ENCODE results near the gene BCKDK. TPM values are rescaled to one million over a fixed set of nuclear protein-coding genes. Genes with fewer than 3 reads are reported as not detected.
A peak's percentile ranks its signal among the peaks of the same experiment; 100 is the strongest.

BCKDK gene
- total RNA-seq, 1 donor from 2014 or later, result 44.9 TPM

GRCh38 chr16:31094088-31094423, 14.1 kb upstream of the BCKDK start:
- Mint-ChIP-seq H3K36me3 (ENCODE audit: low read depth, unreplicated experiment) (peaks cover 4% of the 10 kb centered on the region), H3K4me3 (ENCODE audit: unreplicated experiment) (peak overlapping the region; percentile 98), H3K27ac (ENCODE audit: unreplicated experiment) (peak overlapping the region; percentile 85), H3K4me1 (ENCODE audit: low read depth, unreplicated experiment) (peaks cover 10% of the 10 kb centered on the region), H3K27me3 (ENCODE audit: low read depth, unreplicated experiment) (no peaks in the 10 kb centered on the region), H3K9me3 (ENCODE audit: unreplicated experiment) (no peaks in the 10 kb centered on the region)
- Histone ChIP-seq H4K20me1 (ENCODE audit: insufficient read depth, low read length) (peaks cover 15% of the 10 kb centered on the region), H3K79me2 (ENCODE audit: insufficient read depth, low read length) (peaks cover 41% of the 10 kb centered on the region), H3K4me3 (ENCODE audit: insufficient read depth, low read depth, low read length) (peak overlapping the region; percentile 93), H3K27me3 (ENCODE audit: insufficient read depth, low read length) (no peaks in the 10 kb centered on the region), H3K9me3 (ENCODE audit: insufficient read depth, low read depth, low read length) (no peaks in the 10 kb centered on the region), H3K36me3 (ENCODE audit: insufficient read depth, low read length) (peaks cover 8% of the 10 kb centered on the region), H3K4me2 (ENCODE audit: low read length) (peak overlapping the region; percentile 97), H3K9ac (ENCODE audit: low read length) (peak overlapping the region; percentile 87), H3K4me1 (ENCODE audit: insufficient read depth, low read length) (peaks cover 4% of the 10 kb centered on the region), H2AFZ (ENCODE audit: low read depth, low read length) (peak overlapping the region; percentile 80), H3K27ac (ENCODE audit: low read depth, low read length) (peak overlapping the region; percentile 59)
- no peak for FAIRE-seq
- TF ChIP-seq EZH2 (IDR thresholded peaks at IDR 0.05; ENCODE audit: insufficient read depth, low read length), result no peak
- TF ChIP-seq, protein P1, sequence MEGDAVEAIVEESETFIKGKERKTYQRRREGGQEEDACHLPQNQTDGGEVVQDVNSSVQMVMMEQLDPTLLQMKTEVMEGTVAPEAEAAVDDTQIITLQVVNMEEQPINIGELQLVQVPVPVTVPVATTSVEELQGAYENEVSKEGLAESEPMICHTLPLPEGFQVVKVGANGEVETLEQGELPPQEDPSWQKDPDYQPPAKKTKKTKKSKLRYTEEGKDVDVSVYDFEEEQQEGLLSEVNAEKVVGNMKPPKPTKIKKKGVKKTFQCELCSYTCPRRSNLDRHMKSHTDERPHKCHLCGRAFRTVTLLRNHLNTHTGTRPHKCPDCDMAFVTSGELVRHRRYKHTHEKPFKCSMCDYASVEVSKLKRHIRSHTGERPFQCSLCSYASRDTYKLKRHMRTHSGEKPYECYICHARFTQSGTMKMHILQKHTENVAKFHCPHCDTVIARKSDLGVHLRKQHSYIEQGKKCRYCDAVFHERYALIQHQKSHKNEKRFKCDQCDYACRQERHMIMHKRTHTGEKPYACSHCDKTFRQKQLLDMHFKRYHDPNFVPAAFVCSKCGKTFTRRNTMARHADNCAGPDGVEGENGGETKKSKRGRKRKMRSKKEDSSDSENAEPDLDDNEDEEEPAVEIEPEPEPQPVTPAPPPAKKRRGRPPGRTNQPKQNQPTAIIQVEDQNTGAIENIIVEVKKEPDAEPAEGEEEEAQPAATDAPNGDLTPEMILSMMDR (IDR thresholded peaks at IDR 0.05; ENCODE audit: insufficient read depth, low read depth, low read length), result no peak
- DNase-seq (ENCODE audit: low read depth), result no peak

- Mint-ChIP-seq H3K36me3 (ENCODE audit: low read depth, unreplicated experiment) (peaks cover 4% of the 10 kb centered on the region), H3K4me3 (ENCODE audit: unreplicated experiment) (peak within 1 kb of the TSS; percentile 98), H3K27ac (ENCODE audit: unreplicated experiment) (peak within 1 kb of the TSS; percentile 85), H3K27me3 (ENCODE audit: low read depth, unreplicated experiment) (no peaks in the 10 kb centered on the region), H3K9me3 (ENCODE audit: unreplicated experiment) (peaks cover under 1% of the 10 kb centered on the region), H3K4me1 (ENCODE audit: low read depth, unreplicated experiment) (peaks cover 10% of the 10 kb centered on the region)
- peaks cover 37% of the 10 kb centered on the region for H3K79me2 ChIP-seq (ENCODE audit: insufficient read depth, low read length)
- peaks cover 15% of the 10 kb centered on the region for H4K20me1 ChIP-seq (ENCODE audit: insufficient read depth, low read length)
- TF ChIP-seq EZH2 (IDR thresholded peaks at IDR 0.05; ENCODE audit: insufficient read depth, low read length), result no peak
- TF ChIP-seq, protein P1 (IDR thresholded peaks at IDR 0.05; ENCODE audit: insufficient read depth, low read depth, low read length), result no peak
- peak within 1 kb of the TSS; percentile 80 for H2AFZ ChIP-seq (ENCODE audit: low read depth, low read length)
- peak within 1 kb of the TSS; percentile 93 for H3K4me3 ChIP-seq (ENCODE audit: insufficient read depth, low read depth, low read length)
- H3K4me2 ChIP-seq (ENCODE audit: low read length), result peak within 1 kb of the TSS; percentile 97
- H3K9ac ChIP-seq (ENCODE audit: low read length), result peak within 1 kb of the TSS; percentile 87
- H3K27ac ChIP-seq (ENCODE audit: low read depth, low read length), result peak within 1 kb of the TSS; percentile 59
- FAIRE-seq (no peak), DNase-seq (ENCODE audit: low read depth) (peak; percentile 95)
- H3K36me3 ChIP-seq (ENCODE audit: insufficient read depth, low read length), result peaks cover 8% of the 10 kb centered on the region
- no peaks in the 10 kb centered on the region for H3K9me3 ChIP-seq (ENCODE audit: insufficient read depth, low read depth, low read length)
- no peaks in the 10 kb centered on the region for H3K27me3 ChIP-seq (ENCODE audit: insufficient read depth, low read length)
- peaks cover 4% of the 10 kb centered on the region for H3K4me1 ChIP-seq (ENCODE audit: insufficient read depth, low read length)
Measured at GRCh38 chr16:31094424-31095120, 13.6 kb upstream of the BCKDK start, which contains the start of gene VKORC1. TSS of gene VKORC1 (minus strand) at chr16:31094797. CDS start at chr16:31094729, 68 bp downstream.

All from astrocyte (in vitro differentiated cells and primary cell).